ENCODE measurements around the gene PAIP2B.
"Not testable (repeated sequence)": the region's sequence is repeated elsewhere in the genome, so short reads cannot be mapped to it uniquely, and the experiment has no call there.

PAIP2B gene, protein sequence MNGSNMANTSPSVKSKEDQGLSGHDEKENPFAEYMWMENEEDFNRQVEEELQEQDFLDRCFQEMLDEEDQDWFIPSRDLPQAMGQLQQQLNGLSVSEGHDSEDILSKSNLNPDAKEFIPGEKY

DNA sequence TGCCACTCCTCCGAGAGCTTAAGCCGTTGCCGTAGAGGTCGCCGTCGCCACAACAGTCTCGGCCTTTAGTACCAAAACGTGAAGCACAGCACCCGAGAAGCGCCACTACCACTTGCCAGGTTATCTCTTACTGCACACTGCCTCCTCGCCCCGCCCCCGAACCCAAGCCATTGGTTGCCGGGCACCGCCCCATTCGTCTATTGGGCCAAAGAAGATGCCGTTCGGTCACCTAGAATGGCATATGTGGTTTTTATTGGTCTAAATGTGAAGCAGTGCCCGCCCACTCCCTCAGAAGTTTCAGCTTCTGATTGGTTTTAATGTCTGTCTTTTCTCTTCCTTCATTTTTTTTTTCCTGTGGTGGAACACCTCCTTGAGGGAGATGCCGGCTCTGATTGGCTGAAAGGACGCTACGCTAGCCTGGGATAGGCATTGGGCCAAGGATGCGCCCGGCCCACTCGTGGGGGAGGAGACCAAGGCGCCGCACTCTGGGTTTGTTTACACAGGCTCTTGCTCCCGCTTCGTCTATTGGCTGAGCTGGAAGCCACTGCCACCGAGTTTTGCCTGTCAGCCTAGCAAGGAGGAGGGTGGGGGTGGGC lies at the start of gene PAIP2B:
Gene PAIP2B (minus strand): TSS at position 139 of the 596 bp plus-strand sequence. CDS start 24,514 bp downstream, outside the sequence.
- DNase-seq, result peak; percentile 96

DNA sequence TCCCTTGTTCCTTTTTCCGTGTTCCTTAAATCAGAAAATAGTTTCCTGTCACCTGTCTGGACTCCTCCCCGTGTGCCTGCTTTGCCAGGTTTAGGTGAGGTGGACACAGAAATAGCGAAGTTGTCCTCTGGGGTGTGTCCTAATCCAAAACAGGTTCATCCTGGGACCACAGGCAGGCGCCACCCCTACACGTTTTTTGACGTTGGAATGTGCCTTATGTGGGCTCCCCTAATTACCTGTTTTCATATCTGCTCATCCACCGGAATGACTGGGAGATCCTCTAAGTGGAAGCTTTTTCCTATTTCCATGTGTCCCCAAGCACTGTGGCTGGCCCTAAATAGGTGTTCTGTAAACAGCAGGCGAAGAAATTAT lies 49.0 kb upstream of the PAIP2B start:
- no peak for DNase-seq

DNA sequence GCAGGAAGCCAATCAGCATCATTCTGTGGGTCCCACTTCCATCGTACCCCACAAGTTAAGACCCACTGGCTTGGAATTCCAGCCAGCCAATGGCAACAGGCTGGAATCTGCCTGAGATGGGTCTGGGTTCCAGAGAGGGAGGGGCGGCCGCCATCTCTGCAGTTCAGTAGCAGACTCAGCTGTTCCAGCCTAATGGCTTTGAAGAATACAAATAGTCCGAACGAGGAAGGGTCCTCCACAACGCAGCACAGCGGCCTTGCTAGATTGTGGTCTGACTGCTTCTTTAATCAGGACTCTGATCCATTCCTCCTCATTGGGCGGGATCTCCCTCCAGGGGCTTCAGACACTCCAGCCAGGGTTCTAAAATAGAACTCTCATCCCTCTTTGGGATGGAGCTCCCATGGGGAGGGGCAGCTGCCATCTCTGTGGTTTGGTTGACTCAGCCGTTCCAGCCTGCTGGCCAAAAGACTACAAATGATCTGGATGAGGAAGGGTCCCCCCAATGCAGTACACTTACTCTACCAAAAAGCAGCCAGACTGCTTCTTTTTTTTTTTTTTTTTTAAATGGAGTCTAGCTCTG lies 42.7 kb upstream of the PAIP2B start:
- DNase-seq, result no peak

DNA sequence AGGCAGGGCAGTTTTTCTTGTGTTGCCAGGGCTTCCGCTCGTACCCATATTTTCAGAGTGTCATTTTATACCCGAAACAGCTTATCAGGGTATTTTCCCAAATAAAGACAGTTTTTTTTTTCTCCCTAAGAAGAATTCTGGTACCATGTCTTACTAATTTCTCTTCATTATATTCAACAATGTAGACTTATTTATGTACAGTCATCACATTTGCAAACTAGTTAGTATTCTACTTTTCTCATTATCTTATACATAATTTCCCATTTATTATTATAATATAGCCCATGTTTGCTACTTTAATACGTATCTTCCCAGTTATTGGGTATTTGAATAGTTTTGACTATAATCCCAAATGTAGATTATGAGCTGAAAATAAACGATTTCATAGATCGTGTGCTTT lies 36.5 kb upstream of the PAIP2B start:
- no peak for DNase-seq

DNA sequence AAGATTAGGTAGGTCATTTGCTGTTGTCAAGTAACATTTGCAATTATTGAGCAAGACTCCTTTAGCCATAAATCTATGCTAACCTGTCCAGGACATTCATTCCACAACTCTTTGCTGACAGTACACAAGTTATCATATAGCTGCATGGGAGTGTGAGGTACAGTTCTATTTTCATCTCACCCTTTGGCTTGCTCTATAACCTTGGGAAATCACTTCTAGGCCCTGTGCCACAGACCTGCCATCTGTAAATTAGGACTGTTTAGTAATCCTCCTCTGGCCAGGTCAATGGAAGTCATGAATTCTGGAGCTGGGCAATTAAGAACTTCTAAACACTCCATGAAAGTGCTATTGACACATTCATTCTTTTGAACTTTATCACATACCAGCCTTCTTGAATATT lies 34.6 kb upstream of the PAIP2B start:
- no peak for DNase-seq

DNA sequence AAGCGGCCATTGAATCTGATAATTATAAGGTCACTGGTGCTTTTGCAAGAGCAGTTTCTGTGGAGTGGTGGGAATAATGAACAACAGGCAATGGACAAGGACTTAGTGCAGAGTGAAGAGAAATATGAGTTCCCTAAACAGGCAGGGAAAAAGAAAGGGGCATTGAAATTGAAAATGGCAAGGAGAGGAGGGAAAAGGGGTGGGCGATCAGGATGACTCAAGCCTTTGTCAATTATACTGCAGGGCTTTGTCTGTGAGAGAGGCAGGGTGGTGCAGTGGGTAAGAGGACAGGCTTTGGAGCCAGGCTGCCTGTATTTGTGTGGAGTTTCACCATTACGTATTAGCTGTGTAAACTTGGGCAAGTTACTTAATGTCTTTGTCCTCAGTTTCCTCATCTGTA lies 29.5 kb upstream of the PAIP2B start:
- DNase-seq, result no peak

DNA sequence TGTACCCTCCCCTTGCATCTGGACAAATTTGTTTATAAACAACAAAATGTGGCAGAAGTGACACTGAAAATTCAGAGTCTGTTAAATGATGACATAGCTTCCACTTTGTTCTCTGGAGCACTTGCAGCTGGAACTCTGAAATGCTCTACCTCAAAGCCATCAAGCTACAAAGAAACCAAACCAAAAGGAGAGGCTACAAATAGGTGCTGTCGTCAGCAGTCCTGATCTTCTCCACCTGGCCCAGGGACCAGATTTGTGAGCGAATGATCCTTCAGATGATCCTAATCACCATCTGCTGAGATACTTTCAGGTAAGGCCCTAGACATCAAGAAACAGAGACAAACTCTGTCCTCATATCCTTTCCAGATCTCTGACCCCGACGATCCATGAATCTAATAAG lies 27.9 kb upstream of the PAIP2B start:
- DNase-seq, result no peak

DNA sequence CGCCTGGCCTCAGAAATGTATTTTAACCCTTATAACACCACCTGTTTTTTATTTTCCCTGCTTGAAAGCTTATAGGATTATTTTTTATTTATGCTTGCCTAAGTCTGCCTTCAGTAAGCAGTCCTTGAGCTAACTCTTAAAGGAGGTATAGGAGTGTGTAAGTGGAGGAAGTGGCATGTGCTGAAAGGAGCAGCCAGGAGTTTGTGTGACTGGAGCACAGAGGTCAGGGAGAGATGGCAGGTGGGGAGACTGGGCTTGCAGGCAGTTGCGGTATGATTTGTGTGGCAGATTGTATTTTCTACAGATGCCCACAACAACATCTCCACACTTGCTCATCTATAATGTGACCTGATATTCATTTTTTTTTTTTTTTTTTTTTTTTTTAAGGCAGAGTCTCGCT lies 27.2 kb upstream of the PAIP2B start:
- DNase-seq, result no peak

DNA sequence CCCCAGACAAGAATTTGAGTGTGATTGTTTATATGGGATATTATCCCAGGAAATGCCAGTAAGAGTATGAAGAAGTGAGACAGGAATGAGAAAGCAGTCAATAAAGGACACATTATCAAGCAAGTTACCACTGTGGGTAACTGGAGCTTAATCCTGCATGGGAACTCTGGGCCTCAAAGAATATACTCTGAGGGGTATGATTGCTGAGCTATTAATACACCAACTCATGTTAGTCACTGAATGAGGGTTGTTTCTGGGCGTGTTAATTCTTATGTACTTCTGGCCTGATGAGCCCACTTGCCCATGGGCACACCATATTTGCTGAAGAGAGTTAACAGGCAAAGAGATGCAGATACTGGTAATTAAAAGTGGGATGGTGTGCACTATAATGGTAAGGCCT lies 26.6 kb upstream of the PAIP2B start:
- DNase-seq, result no peak

DNA sequence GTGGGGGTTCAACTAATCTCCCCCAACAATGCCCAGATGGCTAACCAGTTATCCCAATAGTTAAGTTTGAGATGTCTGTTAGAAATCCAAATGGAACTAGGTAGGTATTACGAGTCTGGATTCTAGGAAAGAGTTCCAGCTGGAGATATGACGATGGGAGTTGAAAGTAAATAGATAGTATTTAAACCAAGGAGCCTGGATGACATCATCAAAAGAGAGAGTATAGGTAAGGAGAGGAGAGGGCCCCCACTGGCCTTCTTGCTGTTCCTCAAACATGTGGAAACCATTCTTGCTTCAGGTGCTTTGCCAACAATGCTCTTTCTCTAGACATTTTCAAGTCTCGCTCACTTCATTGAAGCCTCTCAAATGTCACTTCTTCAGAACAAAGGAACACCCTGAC lies 26.0 kb upstream of the PAIP2B start:
- DNase-seq, result no peak

DNA sequence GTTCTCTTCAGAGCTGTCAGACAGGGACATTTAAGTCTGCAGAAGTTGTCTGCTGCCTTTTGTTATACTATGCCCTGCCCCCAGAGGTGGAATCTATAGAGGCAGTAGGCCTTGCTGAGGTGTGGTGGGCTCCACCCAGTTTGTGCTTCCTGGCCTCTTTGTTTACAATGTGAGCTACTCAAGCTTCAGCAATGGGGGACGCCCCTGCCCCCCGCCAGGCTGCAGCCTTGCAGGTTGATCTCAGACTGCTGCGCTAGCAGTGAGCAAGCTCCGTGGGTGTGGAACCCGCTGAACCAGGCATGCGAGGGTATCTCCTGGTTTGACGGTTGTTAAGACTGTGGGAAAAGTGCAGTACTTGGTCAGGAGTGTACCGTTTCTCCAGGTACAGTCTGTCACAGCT lies 24.0 kb upstream of the PAIP2B start:
- no peak for DNase-seq

DNA sequence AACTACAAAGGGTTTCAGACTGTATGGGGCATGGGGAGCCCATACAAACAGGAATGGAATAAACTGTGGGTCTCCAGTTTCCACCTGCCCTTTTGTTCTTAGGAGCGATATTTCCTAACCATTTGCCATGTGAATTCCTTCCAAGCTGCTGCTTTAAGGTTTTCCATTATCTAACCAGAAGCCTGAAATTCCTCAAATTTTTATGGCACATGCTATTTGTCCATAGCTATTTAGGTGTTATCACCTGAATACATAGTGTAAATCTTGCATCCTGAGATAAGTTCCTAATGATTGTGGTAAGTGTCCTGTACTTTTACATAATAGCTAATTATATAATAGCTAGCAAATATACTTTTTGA lies 17.4 kb upstream of the PAIP2B start:
- no peak for DNase-seq

DNA sequence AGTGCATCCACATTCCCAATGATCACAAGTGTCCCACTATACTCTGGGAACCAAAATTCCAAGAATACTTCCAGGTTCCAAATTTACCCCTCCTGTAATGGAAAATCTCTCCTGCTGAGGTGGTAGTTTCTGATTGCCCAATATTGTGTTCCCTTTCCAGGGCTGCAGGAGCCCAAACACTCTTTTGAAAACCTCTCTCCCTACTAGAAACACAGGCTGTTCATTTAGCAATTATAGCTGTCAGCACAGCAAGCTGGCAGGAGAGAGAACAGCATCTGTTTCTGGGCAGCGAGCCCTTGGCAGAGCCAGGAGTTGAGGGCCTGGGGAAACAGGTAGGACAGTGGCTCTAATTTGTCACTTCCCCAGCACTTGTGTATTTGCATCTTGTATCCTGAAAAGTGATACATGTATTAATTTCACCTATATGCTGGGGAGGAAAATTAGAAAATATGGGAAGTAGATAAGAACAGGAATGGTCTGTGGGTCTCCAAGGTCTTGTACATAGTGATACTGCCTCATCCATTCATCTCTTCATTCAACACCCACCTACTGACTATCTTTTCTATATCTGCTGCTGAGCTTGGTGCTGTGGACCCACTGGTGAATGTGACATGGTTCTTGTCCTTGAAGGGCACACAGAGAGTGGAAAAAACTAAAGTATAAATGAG lies 16.9 kb upstream of the PAIP2B start:
- DNase-seq, result no peak

DNA sequence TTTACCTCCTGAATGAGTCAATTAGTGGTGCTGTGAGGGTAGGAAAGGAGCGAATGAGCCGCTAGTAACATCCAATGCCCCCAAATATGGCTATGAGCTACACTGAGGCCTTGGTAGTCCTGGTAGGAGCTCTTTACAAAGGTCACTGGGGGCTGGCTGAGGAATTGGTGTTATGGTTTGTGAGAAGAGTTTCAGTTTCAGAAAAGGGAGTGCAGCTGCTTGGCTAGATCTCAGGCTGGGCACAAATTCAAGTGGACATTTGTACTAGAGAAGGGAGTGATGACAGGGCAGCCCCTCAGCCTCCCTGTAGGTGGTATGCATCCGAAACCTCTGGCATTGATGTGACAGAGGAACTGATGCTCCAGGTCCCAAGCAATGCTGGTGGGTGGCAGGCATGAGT lies 13.9 kb upstream of the PAIP2B start:
- DNase-seq, result no peak

DNA sequence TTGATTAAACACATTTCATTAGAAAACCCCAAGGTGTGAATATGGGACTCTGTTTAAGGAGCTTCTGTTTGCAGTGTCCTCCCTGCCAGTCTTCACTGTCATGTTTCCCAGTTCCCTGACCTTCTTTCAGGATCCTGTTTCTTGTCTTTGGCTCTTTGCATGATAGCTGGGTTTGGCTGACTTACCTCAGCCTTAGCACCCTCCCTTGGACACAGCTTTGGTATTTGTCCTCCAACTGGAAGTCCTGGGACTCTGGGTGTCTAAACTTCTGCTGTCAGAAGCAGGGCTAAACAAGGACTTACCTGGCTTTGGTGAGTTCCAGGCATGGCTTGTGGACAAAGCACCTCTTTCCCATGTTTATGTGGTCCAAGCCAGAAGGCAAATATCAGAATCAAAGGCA lies 11.2 kb upstream of the PAIP2B start:
- no peak for DNase-seq

DNA sequence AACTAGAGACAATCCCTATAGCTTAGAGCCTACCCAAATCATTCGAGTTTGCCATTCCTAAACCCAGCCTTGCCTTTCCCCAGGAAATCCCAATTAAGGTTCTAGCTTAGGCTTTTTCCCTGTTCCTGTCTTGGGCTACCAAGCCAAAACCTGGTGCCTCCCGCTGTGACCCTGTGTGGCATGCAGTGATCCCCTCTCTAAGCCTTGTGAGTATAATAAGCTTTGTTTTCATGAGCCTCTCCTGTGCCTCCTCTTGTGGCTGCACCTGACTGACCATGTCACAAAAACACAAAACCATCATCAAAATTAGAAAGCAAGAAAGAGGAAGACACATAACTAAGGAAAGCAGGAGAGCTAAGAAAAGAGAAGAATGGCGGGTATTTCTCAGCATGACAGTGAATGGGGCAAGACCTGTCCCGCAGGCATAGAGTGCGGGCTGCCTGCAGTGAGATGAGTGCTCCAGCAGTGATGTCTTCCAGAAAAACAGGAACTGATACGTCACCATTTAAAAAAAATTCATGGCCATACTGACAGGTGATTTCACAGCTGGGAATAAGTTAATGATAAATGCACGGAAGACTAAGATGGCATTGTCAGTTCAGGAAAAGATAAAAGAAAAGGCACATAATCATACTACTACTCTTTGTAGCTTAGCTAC lies 9.2 kb upstream of the PAIP2B start:
- no peak for DNase-seq

DNA sequence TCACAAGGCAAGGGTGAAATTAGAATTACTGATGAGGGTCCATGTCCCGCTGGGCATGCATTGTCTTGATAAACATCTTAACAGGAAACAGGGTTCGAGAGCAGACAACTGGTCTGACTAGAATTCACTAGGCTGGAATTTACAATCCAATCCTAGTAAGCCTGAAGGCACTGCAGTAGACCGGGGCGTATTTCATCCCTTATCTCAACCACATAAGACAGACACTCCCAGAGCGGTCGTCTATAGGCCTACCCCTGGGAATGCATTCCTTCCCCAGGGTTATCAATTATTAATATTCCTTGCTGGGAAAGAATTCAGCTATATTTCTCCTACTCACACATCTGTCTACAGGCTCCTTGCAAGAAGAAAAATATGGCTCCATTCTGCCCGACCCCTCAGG lies 6.2 kb upstream of the PAIP2B start:
- DNase-seq, result not testable (repeated sequence)

DNA sequence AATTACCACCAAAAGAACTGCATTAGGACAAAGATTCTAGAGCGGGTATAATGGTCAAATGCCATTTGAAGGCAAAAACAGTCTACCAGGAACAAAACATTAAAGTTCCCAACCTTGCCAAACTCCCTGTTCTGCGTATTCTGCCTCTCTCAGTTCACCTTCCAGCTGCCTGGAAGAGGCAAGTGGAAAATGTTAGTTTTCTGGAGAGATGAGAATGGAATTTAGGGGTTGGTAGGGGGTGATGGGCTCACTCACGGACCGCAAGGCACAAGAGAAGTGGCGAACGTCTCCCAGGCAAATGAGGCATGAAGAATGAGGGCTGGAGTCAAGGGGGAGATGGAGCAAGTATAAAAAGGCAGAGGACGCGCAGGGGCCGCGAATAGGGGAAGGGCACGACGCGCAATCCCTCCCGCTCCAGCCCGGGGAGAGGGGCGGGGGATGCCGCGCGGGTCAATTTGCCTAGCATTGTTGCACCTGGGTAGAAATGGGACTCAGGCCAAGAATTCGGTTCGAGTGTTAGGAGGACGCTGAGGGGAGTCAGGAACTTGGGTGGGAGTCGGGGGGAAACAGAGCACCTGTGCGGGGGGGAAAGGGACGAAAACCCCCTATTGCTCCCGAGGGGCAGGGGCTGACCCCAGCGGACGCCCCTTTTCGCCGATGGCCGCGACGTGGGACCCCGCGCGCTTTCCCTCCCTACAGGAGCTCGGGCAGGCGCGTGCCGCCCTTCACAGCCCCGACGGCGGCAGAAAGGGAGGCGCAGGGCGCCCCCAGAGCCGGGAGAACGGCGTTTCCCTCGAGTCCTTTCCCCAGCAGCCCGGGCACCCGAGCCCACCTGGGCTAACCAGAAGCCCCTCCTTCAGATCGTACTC lies 573 bp downstream of the PAIP2B start:
- no peak for DNase-seq

DNA sequence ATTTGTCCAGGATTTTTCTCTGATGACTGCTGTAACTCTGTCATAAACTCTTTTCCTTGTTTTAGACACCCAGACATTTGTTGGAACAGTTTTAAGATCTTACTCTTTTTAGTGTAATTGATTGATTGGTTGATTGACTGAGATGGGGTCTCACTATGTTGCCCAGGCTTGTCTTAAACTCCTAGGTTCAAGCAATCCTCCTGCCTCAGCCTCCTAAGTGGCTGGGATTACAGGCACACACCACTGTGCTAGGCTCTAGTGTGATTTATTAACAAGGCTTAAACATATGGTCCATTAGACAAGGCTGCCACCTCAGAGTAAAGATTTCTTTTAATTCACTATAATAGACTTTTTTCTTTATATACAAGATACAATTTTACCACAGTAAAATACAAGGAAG lies 2.0 kb downstream of the PAIP2B start:
- no peak for DNase-seq

DNA sequence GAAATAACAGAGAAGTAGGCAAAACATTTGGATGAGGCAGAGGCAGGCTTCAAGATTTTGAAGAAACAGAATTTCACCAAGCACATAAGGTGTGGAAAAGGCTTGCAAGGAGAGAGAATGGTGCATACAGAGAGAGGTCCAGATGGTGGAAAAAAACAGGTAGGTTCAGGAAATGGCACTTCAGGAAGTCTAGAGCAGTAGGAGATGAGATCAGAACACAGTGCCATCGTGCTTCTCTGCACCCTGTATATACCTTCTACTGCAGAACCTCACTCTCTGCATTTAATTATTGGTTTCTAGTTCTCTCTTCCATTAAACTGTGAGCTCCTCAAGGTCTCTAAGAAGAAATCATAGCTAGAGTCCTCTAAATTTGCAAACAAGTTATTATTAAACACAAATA lies 2.4 kb downstream of the PAIP2B start:
- no peak for DNase-seq

DNA sequence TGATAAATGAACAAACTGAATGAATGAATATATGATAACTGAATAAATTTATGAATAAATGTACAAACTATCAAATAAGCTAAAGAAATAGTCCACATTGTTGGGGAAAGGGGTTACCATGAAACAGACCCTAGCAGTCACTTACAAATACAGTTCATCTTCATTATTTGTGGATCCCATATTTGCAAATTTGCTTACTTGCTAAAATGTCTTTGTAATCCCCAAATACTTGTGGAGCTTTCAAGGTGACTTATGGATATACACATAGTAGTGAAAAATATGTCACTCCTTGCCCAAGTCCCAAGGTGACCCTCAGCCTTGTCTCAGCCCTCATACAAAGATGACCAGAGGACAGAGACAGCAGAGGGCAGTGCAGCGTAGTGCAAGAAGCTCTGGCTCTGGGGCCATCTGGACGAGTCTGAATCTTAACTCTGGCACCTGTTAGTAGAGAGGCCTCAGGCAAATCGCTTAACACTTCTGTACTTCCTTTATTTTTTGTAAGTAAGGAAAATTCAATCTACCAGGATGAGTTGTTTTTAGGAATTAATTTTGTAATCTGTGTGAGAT lies 3.1 kb downstream of the PAIP2B start:
- DNase-seq, result no peak

DNA sequence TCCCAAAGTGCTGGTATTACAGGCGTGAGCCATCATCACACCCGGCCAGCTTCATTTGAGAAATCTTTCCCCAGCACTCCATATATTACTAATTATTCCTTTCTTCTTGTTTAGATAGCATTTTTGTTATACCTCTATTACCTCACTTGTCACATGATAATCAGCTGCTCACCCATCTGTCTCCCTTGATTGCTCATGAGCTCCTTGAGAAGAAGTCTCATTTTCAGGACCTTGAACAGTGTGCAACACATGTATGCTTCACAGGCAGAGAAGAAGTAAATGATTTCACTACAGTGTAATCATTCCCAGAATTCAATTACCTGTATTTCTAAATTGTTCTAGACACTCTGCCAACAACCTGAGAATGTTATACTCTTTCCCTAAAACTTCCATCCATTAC lies 6.2 kb downstream of the PAIP2B start:
- DNase-seq, result no peak

DNA sequence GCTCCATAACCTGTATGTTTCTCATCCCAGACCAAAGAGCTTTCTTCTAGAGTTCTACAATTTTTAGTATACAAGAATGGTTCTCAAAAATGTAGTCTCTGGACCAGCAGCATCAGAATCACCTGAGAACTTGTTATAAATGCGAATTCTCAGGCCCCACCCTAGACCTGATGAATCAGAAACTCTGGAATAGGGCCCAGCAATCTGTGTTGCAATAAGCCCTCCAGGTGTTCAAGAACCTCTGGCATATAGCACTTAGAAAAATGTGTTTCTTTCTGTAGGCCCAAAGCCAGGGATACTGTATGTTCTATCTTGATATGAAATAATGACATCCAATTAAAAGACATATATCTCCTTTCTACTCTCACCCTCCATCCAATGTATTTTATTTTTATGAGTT lies 10.4 kb downstream of the PAIP2B start:
- no peak for DNase-seq
